Vagina (tissue), 2 donors: Measurements from ENCODE around the gene UBE3D.

Source experiments
- CTCF ChIP-seq, 3 experiments: fragments of 450-650 bp in 2 of 3; fragments of 200-600 bp in 1 of 3; sonication (generic) in 1 of 3; IDR thresholded peaks; one replicate each; pipeline ENCODE4 v1.5.1; 2017 to 2019; ENCODE audit warnings: antibody characterized with exemption in 3 of 3, mild to moderate bottlenecking in 2 of 3, moderate library complexity in 2 of 3
- POLR2AphosphoS5 ChIP-seq, 2 donors: sonication (generic); formaldehyde crosslinking; IDR thresholded peaks; one replicate each; pipeline ENCODE4 v1.9.0; 2017; ENCODE audit warnings: antibody characterized with exemption in 2 of 2, mild to moderate bottlenecking in 2 of 2, low read depth in 1 of 2; ENCODE audit not compliant: insufficient read depth in 1 of 2

- TF ChIP-seq CTCF (IDR thresholded peaks at IDR 0.05) (no peak), POLR2AphosphoS5 (IDR thresholded peaks at IDR 0.05; ENCODE audit: insufficient read depth in 1 of 2, low read depth in 1 of 2) (no peak)
These were observed 21.4 kb downstream of the UBE3D start for GRCh38 chr6:83044091-83044768.
